ENCODE results near the gene CCL20.
"Not testable (repeated sequence)": the region's sequence is repeated elsewhere in the genome, so short reads cannot be mapped to it uniquely, and the experiment has no call there.

CCL20 gene

GRCh38 chr2:227834916-227835650 is 21.4 kb downstream of the CCL20 start:
- DNase-seq: no peak

GRCh38 chr2:227839339-227840129 is 25.9 kb downstream of the CCL20 start:
- DNase-seq: not testable (repeated sequence)

- DNase-seq: no peak
Observed at GRCh38 chr2:227846831-227847230, 33.2 kb downstream of the CCL20 start.

GRCh38 chr2:227848146-227848545 is 34.5 kb downstream of the CCL20 start:
- DNase-seq: no peak

GRCh38 chr2:227848586-227848985 is 34.9 kb downstream of the CCL20 start:
- DNase-seq: no peak

- no peak for DNase-seq
Observed at GRCh38 chr2:227849906-227850305, 36.3 kb downstream of the CCL20 start.

- DNase-seq: no peak
Observed at GRCh38 chr2:227853204-227853629, 39.6 kb downstream of the CCL20 start.

- no peak for DNase-seq
Observed at GRCh38 chr2:227853765-227854271, 40.2 kb downstream of the CCL20 start.

GRCh38 chr2:227855440-227855839 is 41.8 kb downstream of the CCL20 start:
- no peak for DNase-seq

- no peak for DNase-seq
Observed at GRCh38 chr2:227856697-227857096, 43.1 kb downstream of the CCL20 start.

GRCh38 chr2:227860221-227860641 is 46.6 kb downstream of the CCL20 start:
- DNase-seq: no peak

- DNase-seq: no peak
Observed at GRCh38 chr2:227861011-227861410, 47.4 kb downstream of the CCL20 start.

- no peak for DNase-seq
Observed at GRCh38 chr2:227862227-227862740, 48.6 kb downstream of the CCL20 start.

GRCh38 chr2:227862741-227863588 is 49.3 kb downstream of the CCL20 start:
- DNase-seq: no peak

- no peak for DNase-seq
Observed at GRCh38 chr2:227864161-227864756, 50.6 kb downstream of the CCL20 start.

- no peak for DNase-seq
Observed at GRCh38 chr2:227865291-227865690, 51.6 kb downstream of the CCL20 start.
